OCI-LY1 (cell line): ENCODE data around the gene MLPH.

Experiments used
- H2AFZ ChIP-seq: fragments of 200-600 bp; sonication (generic), shearing (Covaris generic); 2 replicates; pipeline ENCODE4 v1.6.0; 2014; ENCODE audit warnings: antibody characterized with exemption, mild to moderate bottlenecking, low read length
- H3F3A ChIP-seq: fragments of 200-600 bp; sonication (generic), shearing (Covaris generic); 2 replicates; pipeline ENCODE4 v1.6.0; 2014; ENCODE audit warnings: mild to moderate bottlenecking, antibody characterized with exemption, low read length, moderate library complexity; ENCODE audit not compliant: insufficient read depth
- H3K27ac ChIP-seq: fragments of 200-600 bp; sonication (generic); 2 replicates; pipeline ENCODE4 v1.5.1; 2014; ENCODE audit warnings: low read length, mixed run types, mild to moderate bottlenecking, low read depth; ENCODE audit not compliant: poor library complexity, severe bottlenecking
- H3K27me3 ChIP-seq: fragments of 200-600 bp; sonication (generic); 2 replicates; pipeline ENCODE4 v1.6.0; 2014; ENCODE audit warnings: antibody characterized with exemption, mild to moderate bottlenecking, low read length, moderate library complexity; ENCODE audit not compliant: insufficient read depth
- H3K36me3 ChIP-seq: fragments of 200-600 bp; sonication (generic); 2 replicates; pipeline ENCODE4 v1.6.1; 2014; ENCODE audit warnings: mild to moderate bottlenecking, antibody characterized with exemption, low read length, moderate library complexity, mixed read lengths; ENCODE audit not compliant: insufficient read depth
- H3K4me1 ChIP-seq: fragments of 200-600 bp; sonication (generic); 2 replicates; pipeline ENCODE4 v1.5.1; 2014; ENCODE audit warnings: mild to moderate bottlenecking, low read length, moderate library complexity; ENCODE audit not compliant: insufficient read depth, severe bottlenecking
- H3K4me2 ChIP-seq: fragments of 200-600 bp; sonication (generic), shearing (Covaris generic); 2 replicates; pipeline ENCODE4 v1.6.1; 2014; ENCODE audit warnings: low read length
- H3K4me3 ChIP-seq: fragments of 200-600 bp; sonication (generic); 2 replicates; pipeline ENCODE4 v1.5.1; 2014; ENCODE audit warnings: low read length, low read depth, mild to moderate bottlenecking, mixed read lengths; ENCODE audit not compliant: poor library complexity, severe bottlenecking
- H3K79me2 ChIP-seq: fragments of 200-600 bp; shearing (Covaris generic); 2 replicates; pipeline ENCODE4 v1.6.1; 2016; ENCODE audit warnings: mixed run types, low read length, mixed read lengths; ENCODE audit not compliant: insufficient read depth
- H3K9ac ChIP-seq: fragments of 200-600 bp; sonication (generic), shearing (Covaris generic); 2 replicates; pipeline ENCODE4 v1.6.1; 2014; ENCODE audit warnings: mild to moderate bottlenecking, low read length, mixed read lengths
- H3K9me2 ChIP-seq: fragments of 200-600 bp; sonication (generic), shearing (Covaris generic); 2 replicates; pipeline ENCODE4 v1.6.1; 2014; ENCODE audit warnings: low read depth, mild to moderate bottlenecking, low read length, mixed read lengths
- H3K9me3 ChIP-seq: fragments of 200-600 bp; shearing (Covaris generic); 2 replicates; pipeline ENCODE4 v1.6.1; 2014; ENCODE audit warnings: low read length, mixed read lengths
- H4K20me1 ChIP-seq: fragments of 200-600 bp; sonication (generic), shearing (Covaris generic); 2 replicates; pipeline ENCODE4 v1.6.0; 2016; ENCODE audit warnings: mild to moderate bottlenecking, low read length; ENCODE audit not compliant: insufficient read depth
- CTCF ChIP-seq: fragments of 200-600 bp; sonication (generic), shearing (Covaris generic); IDR thresholded peaks from 2 replicates; pipeline ENCODE4 v1.5.1; 2017; ENCODE audit warnings: mild to moderate bottlenecking, antibody characterized with exemption, low read length, moderate library complexity, mixed read lengths
- EZH2 ChIP-seq: fragments of 200-600 bp; sonication (generic), shearing (Covaris generic); IDR thresholded peaks from 2 replicates; pipeline ENCODE4 v1.8.0; 2017; ENCODE audit warnings: borderline replicate concordance, mixed run types, mild to moderate bottlenecking, antibody characterized with exemption, low read length, moderate library complexity, mixed read lengths

The MLPH gene

GRCh38 chr2:237488901-237489860, 2.1 kb downstream of the MLPH start:
- Histone ChIP-seq H3K27ac (no peak overlapping the region), H3K4me1 (no peaks in the 10 kb centered on the region), H3K36me3 (no peaks in the 10 kb centered on the region), H2AFZ (no peak overlapping the region), H3K27me3 (peaks cover 7% of the 10 kb centered on the region; the same call in 1 of the 2 replicates), H3K9me3 (peaks cover 11% of the 10 kb centered on the region; the same call in 1 of the 2 replicates), H3K9me2 (no peaks in the 10 kb centered on the region), H3K4me3 (no peak overlapping the region), H3K79me2 (no peaks in the 10 kb centered on the region), H3K9ac (no peak overlapping the region), H3K4me2 (no peak overlapping the region), H4K20me1 (no peaks in the 10 kb centered on the region), H3F3A (no peaks in the 10 kb centered on the region)
- TF ChIP-seq EZH2 (no peak), CTCF (no peak)

GRCh38 chr2:237490009-237490711, 3.1 kb downstream of the MLPH start:
- H4K20me1 ChIP-seq, result no peaks in the 10 kb centered on the region
- H3K27ac ChIP-seq, result no peak overlapping the region
- H2AFZ ChIP-seq, result no peak overlapping the region
- H3K9me2 ChIP-seq, result no peaks in the 10 kb centered on the region
- H3K9me3 ChIP-seq, result peaks cover 11% of the 10 kb centered on the region; the same call in 1 of the 2 replicates
- no peaks in the 10 kb centered on the region for H3K36me3 ChIP-seq
- H3K4me3 ChIP-seq, result no peak overlapping the region
- TF ChIP-seq CTCF, result no peak
- TF ChIP-seq EZH2, result no peak
- no peaks in the 10 kb centered on the region for H3K79me2 ChIP-seq
- H3K4me2 ChIP-seq, result no peak overlapping the region
- no peaks in the 10 kb centered on the region for H3K4me1 ChIP-seq
- no peak overlapping the region for H3K9ac ChIP-seq
- no peaks in the 10 kb centered on the region for H3F3A ChIP-seq
- H3K27me3 ChIP-seq, result peaks cover 7% of the 10 kb centered on the region; the same call in 1 of the 2 replicates

DNA sequence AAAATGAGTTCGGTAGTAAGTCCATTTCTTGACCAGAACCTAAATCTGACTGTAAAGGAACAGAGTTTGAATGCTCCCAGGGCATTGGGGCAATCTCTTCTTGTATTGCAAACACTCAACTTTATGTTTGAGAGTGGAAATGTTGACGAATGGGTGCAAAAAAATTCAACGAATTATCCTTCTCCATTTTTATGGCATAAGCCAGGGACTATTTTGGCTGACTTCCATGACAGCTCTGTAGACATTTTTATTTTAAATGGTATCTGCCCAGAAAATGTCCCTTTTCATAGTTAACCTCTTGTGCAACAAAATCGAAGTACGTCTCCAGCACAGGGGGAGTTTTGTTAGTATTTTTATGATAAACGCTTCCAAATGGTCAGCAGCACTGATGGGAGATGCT, 3.7 kb downstream of the MLPH start:
- TF ChIP-seq CTCF (no peak), EZH2 (no peak)
- H3K9ac ChIP-seq, result no peak overlapping the region
- no peak overlapping the region for H3K27ac ChIP-seq
- no peaks in the 10 kb centered on the region for H3K79me2 ChIP-seq
- H3K4me3 ChIP-seq, result no peak overlapping the region
- H3K27me3 ChIP-seq, result peaks cover 7% of the 10 kb centered on the region; the same call in 1 of the 2 replicates
- H3K9me2 ChIP-seq, result no peaks in the 10 kb centered on the region
- H3F3A ChIP-seq, result no peaks in the 10 kb centered on the region
- no peak overlapping the region for H3K4me2 ChIP-seq
- no peaks in the 10 kb centered on the region for H3K36me3 ChIP-seq
- no peaks in the 10 kb centered on the region for H4K20me1 ChIP-seq
- peaks cover 11% of the 10 kb centered on the region; the same call in 1 of the 2 replicates for H3K9me3 ChIP-seq
- no peaks in the 10 kb centered on the region for H3K4me1 ChIP-seq
- no peak overlapping the region for H2AFZ ChIP-seq
